PC-9 (cell line): ENCODE data around the gene SLC35B3. TPM values are rescaled to one million over a fixed set of nuclear protein-coding genes. Genes with fewer than 3 reads are reported as not detected.

Experiments used
- BruUV-seq: library from RNA; stranded (reverse); fragments of 400-500 nt; replicated peaks from 2 replicates; lab custom pipeline; 2021; lab: Mats Ljungman, UMichigan
- CTCF ChIA-PET: fragments of 300-600 bp; sonication (Branson Sonifier 250); formaldehyde crosslinking; loops from one replicate; lab custom pipeline; 2022; ENCODE audit warnings: antibody characterized with exemption; lab: Charles Lee
- POLR2A ChIA-PET: fragments of 300-600 bp; sonication (Branson Sonifier 250); formaldehyde crosslinking; loops from one replicate; lab custom pipeline; 2022; ENCODE audit warnings: antibody characterized with exemption; ENCODE audit not compliant: unreplicated experiment; lab: Charles Lee
- DNase-seq, 2 experiments: peaks; one replicate each; pipeline versions ENCODE4 v3.0.0 to v3.0.0-alpha.2; 2015 to 2022; ENCODE audit warnings: mixed read lengths in 1 of 2
- H2AFZ ChIP-seq: fragments of 200-600 bp; sonication (generic); 2 replicates; pipeline ENCODE4 v1.8.1; 2017; ENCODE audit warnings: antibody characterized with exemption
- H3F3A ChIP-seq: fragments of 200-600 bp; sonication (generic); 2 replicates; pipeline ENCODE4 v1.8.1; 2017; ENCODE audit warnings: antibody characterized with exemption, mild to moderate bottlenecking, low read depth; ENCODE audit not compliant: insufficient read depth
- H3K27ac ChIP-seq: fragments of 200-600 bp; sonication (generic); 2 replicates; pipeline ENCODE4 v1.6.1; 2016; ENCODE audit warnings: mixed run types
- H3K27me3 ChIP-seq: fragments of 200-600 bp; sonication (generic); 2 replicates; pipeline ENCODE4 v1.6.1; 2016; ENCODE audit warnings: low read depth, mixed run types; ENCODE audit not compliant: insufficient read depth
- H3K36me3 ChIP-seq: fragments of 200-600 bp; sonication (generic); 2 replicates; pipeline ENCODE4 v1.6.1; 2016; ENCODE audit warnings: low read depth, mixed run types
- H3K4me1 ChIP-seq: fragments of 200-600 bp; sonication (generic); replicated peaks from 2 replicates; pipeline ENCODE4 v1.6.1; 2016; ENCODE audit warnings: mixed run types; ENCODE audit not compliant: insufficient read depth
- H3K4me2 ChIP-seq: fragments of 200-600 bp; sonication (generic); 2 replicates; pipeline ENCODE4 v1.6.1; 2017; ENCODE audit warnings: mixed run types
- H3K4me3 ChIP-seq: fragments of 200-600 bp; sonication (generic); 2 replicates; pipeline ENCODE4 v1.6.1; 2016; ENCODE audit warnings: mixed run types
- H3K79me2 ChIP-seq: fragments of 200-600 bp; sonication (generic); 2 replicates; pipeline ENCODE4 v1.6.1; 2017; ENCODE audit warnings: low read depth, mixed run types
- H3K9me2 ChIP-seq: fragments of 200-600 bp; sonication (generic); 2 replicates; pipeline ENCODE4 v1.8.1; 2017; ENCODE audit warnings: mild to moderate bottlenecking; ENCODE audit not compliant: insufficient read depth
- H3K9me3 ChIP-seq: fragments of 200-600 bp; sonication (generic); 2 replicates; pipeline ENCODE4 v1.8.1; 2016; ENCODE audit warnings: low read depth; ENCODE audit not compliant: insufficient read depth
- H4K20me1 ChIP-seq: fragments of 200-600 bp; sonication (generic); 2 replicates; pipeline ENCODE4 v1.8.1; 2017; ENCODE audit not compliant: insufficient read depth
- CTCF ChIP-seq: fragments of 200-600 bp; sonication (generic); conservative IDR thresholded peaks from 2 replicates; pipeline ENCODE4 v1.6.1; 2017; ENCODE audit warnings: mixed run types, antibody characterized with exemption, mild to moderate bottlenecking, moderate library complexity
- EZH2 ChIP-seq: fragments of 200-600 bp; sonication (generic); IDR thresholded peaks from 2 replicates; pipeline ENCODE4 v1.8.0; 2017; ENCODE audit warnings: antibody characterized with exemption, low read depth
- intact Hi-C: fragments of 100-400 bp; cut with micrococcal nuclease; formaldehyde crosslinking; loops from one replicate; pipeline ENCODE4 v1.10.0; 2022; ENCODE audit not compliant: unreplicated experiment
- total RNA-seq: library from RNA; stranded (reverse); gene quantifications from 2 replicates; pipeline ENCODE4 v1.2.3, GENCODE V29; 2021

SLC35B3 gene
- total RNA-seq, 1 experiment from 2014 or later: 16.7 TPM

- POLR2A ChIA-PET: interaction anchor here (0.6 to 0.8 kb wide), 2 partner anchors 16 to 882 kb away, joined by 4 to 5 read pairs; no protein-coding TSS in a partner anchor
- no peak overlapping the region for H3K4me3 ChIP-seq
- no peak overlapping the region for H2AFZ ChIP-seq
- H3K27me3 ChIP-seq: no peaks in the 10 kb centered on the region
- no TSS peak for BruUV-seq
- H3K9me2 ChIP-seq: no peaks in the 10 kb centered on the region
- H3F3A ChIP-seq: no peaks in the 10 kb centered on the region
- H4K20me1 ChIP-seq: no peaks in the 10 kb centered on the region
- CTCF ChIA-PET: no interaction called here
- H3K9me3 ChIP-seq: no peaks in the 10 kb centered on the region
- TF ChIP-seq CTCF: no peak
- TF ChIP-seq EZH2: no peak
- no peak overlapping the region for H3K27ac ChIP-seq
- no peaks in the 10 kb centered on the region for H3K79me2 ChIP-seq
- no peak for DNase-seq
- intact Hi-C loops: no loop called here
- no peaks in the 10 kb centered on the region for H3K4me1 ChIP-seq
- no peaks in the 10 kb centered on the region for H3K36me3 ChIP-seq
- H3K4me2 ChIP-seq: no peak overlapping the region
Measured at GRCh38 chr6:8420031-8420588, 15.2 kb downstream of the SLC35B3 start.

- intact Hi-C loops: no loop called here
- no peaks in the 10 kb centered on the region for H3K79me2 ChIP-seq
- ChIA-PET CTCF (no interaction called here), POLR2A (no interaction called here)
- H4K20me1 ChIP-seq: no peaks in the 10 kb centered on the region
- H3K4me3 ChIP-seq: no peak overlapping the region
- H2AFZ ChIP-seq: no peak overlapping the region
- no peak overlapping the region for H3K27ac ChIP-seq
- H3K9me2 ChIP-seq: no peaks in the 10 kb centered on the region
- no peaks in the 10 kb centered on the region for H3K9me3 ChIP-seq
- no peaks in the 10 kb centered on the region for H3K36me3 ChIP-seq
- TF ChIP-seq EZH2 (no peak), CTCF (no peak)
- no peaks in the 10 kb centered on the region for H3K27me3 ChIP-seq
- H3F3A ChIP-seq: no peaks in the 10 kb centered on the region
- no peak overlapping the region for H3K4me2 ChIP-seq
- no peaks in the 10 kb centered on the region for H3K4me1 ChIP-seq
- BruUV-seq: no TSS peak
- DNase-seq: no peak
Measured at GRCh38 chr6:8415913-8416312, 19.4 kb downstream of the SLC35B3 start.

- H2AFZ ChIP-seq: no peak overlapping the region
- POLR2A ChIA-PET: no interaction called here
- no peaks in the 10 kb centered on the region for H3K27me3 ChIP-seq
- TF ChIP-seq CTCF: no peak
- no peak for TF ChIP-seq EZH2
- H3K9me2 ChIP-seq: no peaks in the 10 kb centered on the region
- CTCF ChIA-PET: no interaction called here
- no peaks in the 10 kb centered on the region for H3K36me3 ChIP-seq
- no peak overlapping the region for H3K4me2 ChIP-seq
- no peaks in the 10 kb centered on the region for H3K4me1 ChIP-seq
- BruUV-seq: no TSS peak
- no peaks in the 10 kb centered on the region for H3K9me3 ChIP-seq
- H3K79me2 ChIP-seq: no peaks in the 10 kb centered on the region
- DNase-seq: no peak
- no peaks in the 10 kb centered on the region for H4K20me1 ChIP-seq
- no peak overlapping the region for H3K27ac ChIP-seq
- intact Hi-C loops: no loop called here
- no peaks in the 10 kb centered on the region for H3F3A ChIP-seq
- no peak overlapping the region for H3K4me3 ChIP-seq
Measured at GRCh38 chr6:8415280-8415679, 20.1 kb downstream of the SLC35B3 start.
